Measurements from ENCODE around the gene EGLN2. TPM values are rescaled to one million over a fixed set of nuclear protein-coding genes. Genes with fewer than 3 reads are reported as not detected.
A peak's percentile ranks its signal among the peaks of the same experiment; 100 is the strongest.

The EGLN2 gene
- total and polyA plus RNA-seq, 9 of the 15 experiments (the other 6 are each of a cell fraction or from before 2014, with no cell fraction given), result 9.6 to 114 (median 71.0) TPM

DNA sequence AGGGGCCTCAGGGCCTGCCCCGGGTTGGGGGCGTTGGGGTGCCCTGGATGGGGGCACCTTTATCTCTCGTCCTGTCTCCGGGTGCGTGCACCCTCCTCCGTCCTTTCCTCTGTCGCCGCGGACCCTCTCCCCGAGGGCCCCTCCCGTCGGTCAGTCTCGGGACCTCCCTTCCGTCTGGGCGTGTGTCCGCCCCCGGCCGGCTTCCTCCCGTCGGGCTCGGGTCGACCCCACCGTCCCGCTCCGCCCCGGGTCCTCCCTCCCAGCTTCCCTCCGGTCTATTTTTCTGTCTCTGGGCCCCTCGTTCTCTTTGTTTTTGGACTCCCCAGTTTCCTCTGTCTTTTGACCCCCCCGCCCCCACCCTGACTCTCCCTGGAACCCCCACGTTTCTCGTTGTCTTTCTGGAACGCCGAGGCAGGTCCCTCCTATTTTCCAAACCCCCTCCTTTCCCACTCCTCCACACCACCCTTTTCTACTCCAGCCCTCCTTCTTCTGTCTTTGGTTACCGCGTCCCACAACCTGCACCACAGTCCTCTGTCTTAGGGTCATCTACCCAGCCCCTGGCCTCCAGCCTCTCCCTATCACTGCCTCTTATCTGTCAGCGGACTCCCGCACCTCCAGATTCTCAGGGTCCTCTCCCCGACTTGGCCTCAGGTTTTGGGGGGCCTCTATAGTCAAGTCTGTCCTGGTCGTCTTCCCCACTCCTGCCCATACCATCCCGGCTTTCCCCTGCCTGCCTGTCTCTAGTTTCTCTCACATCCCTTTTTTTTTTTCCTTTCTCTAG lies 757 bp downstream of the EGLN2 start (continued):
- TF ChIP-seq ZNF639 (CRISPR knock-in tag; conservative IDR thresholded peaks at IDR 0.05 in 1 of 2, IDR thresholded peaks at IDR 0.05 in 1 of 2), result peak in 1 of 2 experiments; percentile 71; a peak in 2 of 4 replicates
- TF ChIP-seq LCOR (CRISPR knock-in tag; IDR thresholded peaks at IDR 0.05), result no peak
- no peak for TF ChIP-seq FOXO4 (CRISPR knock-in tag; IDR thresholded peaks at IDR 0.05)
- 0 out of 2 replicates have a peak, but pooled peaks have one; percentile 29 for TF ChIP-seq CBX1 (IDR thresholded peaks at IDR 0.05; ENCODE audit: low read depth)
- peak; percentile 40 for TF ChIP-seq ETV5 (CRISPR knock-in tag; IDR thresholded peaks at IDR 0.05; ENCODE audit: low read depth)
- TF ChIP-seq, protein P1, sequence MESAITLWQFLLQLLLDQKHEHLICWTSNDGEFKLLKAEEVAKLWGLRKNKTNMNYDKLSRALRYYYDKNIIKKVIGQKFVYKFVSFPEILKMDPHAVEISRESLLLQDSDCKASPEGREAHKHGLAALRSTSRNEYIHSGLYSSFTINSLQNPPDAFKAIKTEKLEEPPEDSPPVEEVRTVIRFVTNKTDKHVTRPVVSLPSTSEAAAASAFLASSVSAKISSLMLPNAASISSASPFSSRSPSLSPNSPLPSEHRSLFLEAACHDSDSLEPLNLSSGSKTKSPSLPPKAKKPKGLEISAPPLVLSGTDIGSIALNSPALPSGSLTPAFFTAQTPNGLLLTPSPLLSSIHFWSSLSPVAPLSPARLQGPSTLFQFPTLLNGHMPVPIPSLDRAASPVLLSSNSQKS (CRISPR knock-in tag; IDR thresholded peaks at IDR 0.05), result no peak
- no peak for TF ChIP-seq THRA (IDR thresholded peaks at IDR 0.05)
- TF ChIP-seq GATA2 (CRISPR knock-in tag; IDR thresholded peaks at IDR 0.05), result peak; percentile 35; the same call in 1 of the 2 replicates
- peak; percentile 69 for TF ChIP-seq ZBTB7A (IDR thresholded peaks at IDR 0.05; ENCODE audit: borderline replicate concordance, control insufficient read depth, low read depth, low read length)
- TF ChIP-seq POLR2AphosphoS2 (IDR thresholded peaks at IDR 0.05; ENCODE audit: low read length), result no peak
- peak; percentile 25; the same call in 1 of the 2 replicates for TF ChIP-seq POLR2A (conservative IDR thresholded peaks at IDR 0.05)
- TF ChIP-seq ZBTB1 (CRISPR knock-in tag; IDR thresholded peaks at IDR 0.05; ENCODE audit: borderline replicate concordance, low read depth), result no peak
- TF ChIP-seq ZNF124 (CRISPR knock-in tag; IDR thresholded peaks at IDR 0.05), result no peak
- TF ChIP-seq RBBP5 (IDR thresholded peaks at IDR 0.05; ENCODE audit: borderline replicate concordance, insufficient read depth, low read length, poor library complexity, severe bottlenecking), result peak; percentile 14
- TF ChIP-seq EHMT2 (IDR thresholded peaks at IDR 0.05), result no peak
- TF ChIP-seq SMARCB1 (IDR thresholded peaks at IDR 0.05; ENCODE audit: insufficient read length, low read depth), result no peak
- no peak for TF ChIP-seq SAFB2 (IDR thresholded peaks at IDR 0.05; ENCODE audit: borderline replicate concordance, low read depth, low read length, severe bottlenecking)
- no peak for TF ChIP-seq THAP7 (CRISPR knock-in tag; IDR thresholded peaks at IDR 0.05)
- 0 out of 2 replicates have a peak, but pooled peaks have one; percentile 20 for TF ChIP-seq SMARCA4 (IDR thresholded peaks at IDR 0.05)
- TF ChIP-seq RB1 (IDR thresholded peaks at IDR 0.05; ENCODE audit: low read depth), result peak; percentile 43
- TF ChIP-seq TARDBP (IDR thresholded peaks at IDR 0.05), result no peak

Data from K562 (cell line).